Endothelial cell of umbilical vein (primary cell): ENCODE measurements around the gene TUSC2. TPM values are rescaled to one million over a fixed set of nuclear protein-coding genes. Genes with fewer than 3 reads are reported as not detected.
A peak's percentile ranks its signal among the peaks of the same experiment; 100 is the strongest.

ENCODE experiments used
- BruUV-seq: library from RNA; stranded (reverse); fragments of 400-500 nt; replicated peaks from 2 replicates; lab custom pipeline; 2021; lab: Mats Ljungman, UMichigan
- CTCF ChIA-PET: fragments of 300-600, 350-600 bp; sonication (Branson Sonifier 250); formaldehyde crosslinking; loops from one replicate; lab custom pipeline; 2021; ENCODE audit warnings: antibody characterized with exemption, inconsistent platforms; lab: Charles Lee
- POLR2A ChIA-PET: fragments of 300-600, 350-600 bp; sonication (Branson Sonifier 250); formaldehyde crosslinking; loops from one replicate; lab custom pipeline; 2021; ENCODE audit warnings: antibody characterized with exemption, inconsistent platforms; lab: Charles Lee
- DNase-seq: peaks from one replicate; pipeline ENCODE4 v3.0.0-alpha.2; 2011; ENCODE audit warnings: low read depth, low spot score
- FAIRE-seq: peaks from 2 replicates; lab custom pipeline; 2011; peaks lifted over from hg19 to GRCh38; lab: Jason Lieb, UNC
- H2AFZ ChIP-seq: 2 replicates; pipeline ENCODE4 v1.6.0; 2012; ENCODE audit warnings: low read depth, low read length, control low read depth, inconsistent platforms
- H3K27ac ChIP-seq: 2 replicates; pipeline ENCODE4 v1.5.1; 2011; ENCODE audit warnings: low read depth, mild to moderate bottlenecking, control low read depth, low read length, moderate library complexity; ENCODE audit not compliant: insufficient read depth
- H3K27me3 ChIP-seq, 2 experiments: 2 replicates each; pipeline versions ENCODE4 v1.6.0 to v1.6.1; 2011; ENCODE audit warnings: low read length in 2 of 2, mixed read lengths in 1 of 2; ENCODE audit not compliant: control insufficient read depth in 2 of 2, insufficient read depth in 2 of 2
- H3K36me3 ChIP-seq, 2 experiments: 2 replicates in 1 of 2; 3 replicates in 1 of 2; pipeline ENCODE4 v1.5.1; 2011; ENCODE audit warnings: low read length in 2 of 2, mild to moderate bottlenecking in 1 of 2, moderate library complexity in 1 of 2; ENCODE audit not compliant: control insufficient read depth in 2 of 2, insufficient read depth in 2 of 2; ENCODE audit errors: extremely low read depth in 1 of 2
- H3K4me1 ChIP-seq: 3 replicates; pipeline ENCODE4 v1.5.1; 2011; ENCODE audit warnings: mild to moderate bottlenecking, low read length; ENCODE audit not compliant: control insufficient read depth, insufficient read depth; ENCODE audit errors: extremely low read depth
- H3K4me2 ChIP-seq: 2 replicates; pipeline ENCODE4 v1.6.1; 2011; ENCODE audit warnings: low read length, control low read depth, mixed read lengths; ENCODE audit not compliant: insufficient read depth
- H3K4me3 ChIP-seq, 3 experiments: fragments of 200-600 bp in 1 of 3; sonication (generic), shearing (Covaris generic) in 1 of 3; replicated peaks in 1 of 3; 2 replicates each; pipeline ENCODE4 v1.5.1; 2011 to 2016; ENCODE audit warnings: control low read depth in 3 of 3, low read length in 3 of 3, mild to moderate bottlenecking in 2 of 3, inconsistent platforms in 1 of 3, low read depth in 1 of 3, moderate library complexity in 1 of 3; ENCODE audit not compliant: insufficient read depth in 1 of 3
- H3K79me2 ChIP-seq: 2 replicates; pipeline ENCODE4 v1.6.0; 2012; ENCODE audit warnings: low read length, inconsistent platforms; ENCODE audit not compliant: control insufficient read depth, insufficient read depth
- H3K9ac ChIP-seq: replicated peaks from 2 replicates; pipeline ENCODE3; 2011; ENCODE audit warnings: low read length, control low read depth; ENCODE audit not compliant: insufficient read depth; ENCODE audit errors: extremely low read depth
- H3K9me1 ChIP-seq: replicated peaks from 3 replicates; pipeline ENCODE4 v1.6.0; 2011; ENCODE audit warnings: mild to moderate bottlenecking, low read length; ENCODE audit not compliant: control insufficient read depth, insufficient read depth; ENCODE audit errors: extremely low read depth
- H3K9me3 ChIP-seq: replicated peaks from 2 replicates; pipeline ENCODE4 v1.5.1; 2012; ENCODE audit warnings: low read length, inconsistent platforms; ENCODE audit not compliant: control insufficient read depth, insufficient read depth
- H4K20me1 ChIP-seq: replicated peaks from 2 replicates; pipeline ENCODE3; 2011; ENCODE audit warnings: mild to moderate bottlenecking, low read length; ENCODE audit not compliant: control insufficient read depth, insufficient read depth; ENCODE audit errors: extremely low read depth
- CTCF ChIP-seq, 2 donors: IDR thresholded peaks; 1 replicate in 1 of 2; 2 replicates in 1 of 2; pipeline ENCODE4 v1.5.1; 2011; ENCODE audit warnings: low read length in 2 of 2, mild to moderate bottlenecking in 2 of 2, moderate library complexity in 2 of 2, control low read depth in 1 of 2, inconsistent platforms in 1 of 2, low read depth in 1 of 2; ENCODE audit not compliant: insufficient read depth in 1 of 2; ENCODE audit errors: extremely low read depth in 1 of 2
- EZH2 ChIP-seq: IDR thresholded peaks from 2 replicates; pipeline ENCODE4 v1.6.1; 2012; ENCODE audit warnings: borderline replicate concordance, low read depth, mild to moderate bottlenecking, moderate library complexity, low read length, inconsistent platforms; ENCODE audit not compliant: severe bottlenecking
- FOS ChIP-seq: IDR thresholded peaks from 2 replicates; pipeline ENCODE4 v1.6.1; 2011; ENCODE audit warnings: mild to moderate bottlenecking, low read length, moderate library complexity, borderline replicate concordance; ENCODE audit not compliant: insufficient read depth
- GATA2 ChIP-seq: IDR thresholded peaks from 2 replicates; pipeline ENCODE4 v1.7.0; 2011; ENCODE audit warnings: low read depth, mild to moderate bottlenecking, moderate library complexity, mixed read lengths, low read length; ENCODE audit not compliant: insufficient read length, insufficient read depth
- JUN ChIP-seq: IDR thresholded peaks from 2 replicates; pipeline ENCODE4 v1.6.1; 2011; ENCODE audit warnings: borderline replicate concordance, low read depth; ENCODE audit not compliant: insufficient read length, insufficient read depth
- MYC ChIP-seq: IDR thresholded peaks from one replicate; pipeline ENCODE4 v1.6.1; 2011; ENCODE audit warnings: mild to moderate bottlenecking, low read depth, low read length
- dilution Hi-C: fragments of 300-500 bp; cut with MboI; formaldehyde crosslinking; loops from one replicate; pipeline ENCODE4 v1.15.0; 2019; ENCODE audit warnings: low sequenced_read_pairs; ENCODE audit not compliant: extremely low pct_ligation_motif_present
- intact Hi-C: fragments of 100-400 bp; cut with micrococcal nuclease; formaldehyde crosslinking; loops from one replicate; pipeline ENCODE4 v1.10.0; 2022
- polyA plus RNA-seq, 4 experiments: library from polyadenylated mRNA; depleted of rRNA in 3 of 4; stranded (reverse) in 3 of 4; unstranded in 1 of 4; fragments of >200 nt; gene quantifications; 2 replicates each; pipeline versions ENCODE4 v1.2.1 to v1.2.3, GENCODE V29; 2011 to 2012; ENCODE audit warnings: missing spikeins in 1 of 4
- total RNA-seq: library from RNA; stranded (reverse); gene quantifications from 2 replicates; pipeline ENCODE4 v1.2.3, GENCODE V29; 2021

The TUSC2 gene
- total and polyA plus RNA-seq, 2 donors (not counting 3 experiments of a cell fraction or from before 2014, with no cell fraction given) = 30.0 to 89.0 TPM

- BruUV-seq = no TSS peak
- no peak overlapping the region for H3K4me2 ChIP-seq
- H3K27ac ChIP-seq = no peak overlapping the region
- POLR2A ChIA-PET = no interaction called here
- FAIRE-seq = no peak
- H4K20me1 ChIP-seq = no peaks in the 10 kb centered on the region
- peaks cover 18 to 24% of the 10 kb centered on the region in 2 experiments for H3K27me3 ChIP-seq
- H2AFZ ChIP-seq = no peak overlapping the region
- no peaks in the 10 kb centered on the region for H3K9me3 ChIP-seq
- H3K9ac ChIP-seq = no peak overlapping the region
- CTCF ChIA-PET = interaction anchor here (0.6 to 4.9 kb wide), 3 partner anchors 15 to 47 kb away, joined by 3 to 47 read pairs (median 3); partner anchors contain the start of gene HYAL2
- H3K9me1 ChIP-seq = no peaks in the 10 kb centered on the region
- dilution Hi-C loops (no loop called here), intact Hi-C loops (no loop called here)
- no peaks in the 10 kb centered on the region for H3K79me2 ChIP-seq
- TF ChIP-seq MYC = no peak
- TF ChIP-seq EZH2 = no peak
- no peak for TF ChIP-seq FOS
- TF ChIP-seq GATA2 = no peak
- TF ChIP-seq JUN = no peak
- no peaks in the 10 kb centered on the region for H3K36me3 ChIP-seq
- DNase-seq = no peak
- H3K4me1 ChIP-seq = peaks cover 2% of the 10 kb centered on the region
- no peak overlapping the region for H3K4me3 ChIP-seq
These were observed 51.3 kb downstream of the TUSC2 start for GRCh38 chr3:50276762-50277101.

GRCh38 chr3:50275996-50276761 lies 51.8 kb downstream of the TUSC2 start:
- Histone ChIP-seq H4K20me1 (no peaks in the 10 kb centered on the region), H2AFZ (no peak overlapping the region), H3K9me1 (no peaks in the 10 kb centered on the region), H3K4me1 (peaks cover 2% of the 10 kb centered on the region), H3K79me2 (no peaks in the 10 kb centered on the region), H3K9ac (no peak overlapping the region), H3K9me3 (no peaks in the 10 kb centered on the region), H3K4me3 (no peak overlapping the region), H3K4me2 (no peak overlapping the region), H3K27me3 (peaks cover 18 to 24% of the 10 kb centered on the region in 2 experiments), H3K36me3 (no peaks in the 10 kb centered on the region), H3K27ac (no peak overlapping the region)
- no peak for FAIRE-seq
- dilution Hi-C loops (no loop called here), intact Hi-C loops (no loop called here)
- TF ChIP-seq JUN (no peak), EZH2 (peak; percentile 39), CTCF (IDR thresholded peaks at IDR 0.05; ENCODE audit: extremely low read depth in 1 of 2, insufficient read depth in 1 of 2, low read depth in 1 of 2, low read length in 2 of 2) (no peak)
- no TSS peak for BruUV-seq
- POLR2A ChIA-PET = no interaction called here
- no peak for DNase-seq
- CTCF ChIA-PET = interaction anchor here (1.0 to 4.9 kb wide), 2 partner anchors 48 to 82 kb away, joined by 4 to 47 read pairs; partner anchors contain the start of gene HYAL2
